Measurements from ENCODE around the gene EMD.
"Not testable (repeated sequence)": the region's sequence is repeated elsewhere in the genome, so short reads cannot be mapped to it uniquely, and the experiment has no call there.

The EMD gene
- long read RNA-seq, donor 1, transcript EMD-202 (6 exons, 1,379 nt), result major isoform, 36 of 59 reads
- long read RNA-seq, donor 1, partial matches to known transcripts, result 16 of 59 reads
- long read RNA-seq, donor 1, other reads (novel, unspliced or antisense), result 0 of 59 reads
- long read RNA-seq, donor 2, transcript EMD-202 (6 exons, 1,379 nt), result major isoform, 17 of 24 reads
- long read RNA-seq, donor 2, partial matches to known transcripts, result 0 of 24 reads
- long read RNA-seq, donor 2, other reads (novel, unspliced or antisense), result 0 of 24 reads
- long read RNA-seq, donor 3, transcript EMD-202 (6 exons, 1,379 nt), result major isoform, 11 of 13 reads
- long read RNA-seq, donor 3, partial matches to known transcripts, result 0 of 13 reads
- long read RNA-seq, donor 3, other reads (novel, unspliced or antisense), result 0 of 13 reads
- long read RNA-seq, donor 4, transcript EMD-202 (6 exons, 1,379 nt), result major isoform, 19 of 22 reads
- long read RNA-seq, donor 4, partial matches to known transcripts, result 0 of 22 reads
- long read RNA-seq, donor 4, other reads (novel, unspliced or antisense), result 0 of 22 reads
- long read RNA-seq, donor 5, transcript EMD-202 (6 exons, 1,379 nt), result major isoform, 30 of 33 reads
- long read RNA-seq, donor 5, partial matches to known transcripts, result 0 of 33 reads
- long read RNA-seq, donor 5, other reads (novel, unspliced or antisense), result 0 of 33 reads
- long read RNA-seq, donor 6, transcript EMD-202 (6 exons, 1,379 nt), result major isoform, 31 of 41 reads
- long read RNA-seq, donor 6, partial matches to known transcripts, result 6 of 41 reads
- long read RNA-seq, donor 6, other reads (novel, unspliced or antisense), result 0 of 41 reads
- long read RNA-seq, donor 7, transcript EMD-209 (3 exons, 765 nt), result minor isoform, 6 of 58 reads
- long read RNA-seq, donor 7, transcript EMD-202 (6 exons, 1,379 nt), result major isoform, 48 of 58 reads
- long read RNA-seq, donor 7, partial matches to known transcripts, result 0 of 58 reads
- long read RNA-seq, donor 7, other reads (novel, unspliced or antisense), result 0 of 58 reads
- long read RNA-seq, donor 8, transcript EMD-202 (6 exons, 1,379 nt), result major isoform, 30 of 33 reads
- long read RNA-seq, donor 8, partial matches to known transcripts, result 0 of 33 reads
- long read RNA-seq, donor 8, other reads (novel, unspliced or antisense), result 0 of 33 reads

- peak; percentile 88 for DNase-seq
Measured at GRCh38 chrX:154378799-154379568, at the start of gene EMD. Gene EMD, plus strand, starts transcription at chrX:154379295. Its CDS starts 190 bp downstream, at chrX:154379485.

GRCh38 chrX:154332561-154332960 lies 46.5 kb upstream of the EMD start:
- no peak for DNase-seq

- no peak for DNase-seq
Measured at GRCh38 chrX:154333116-154333515, 46.0 kb upstream of the EMD start.

- no peak for DNase-seq
Measured at GRCh38 chrX:154333837-154334271, 45.2 kb upstream of the EMD start.

GRCh38 chrX:154334496-154334895 lies 44.6 kb upstream of the EMD start:
- no peak for DNase-seq

GRCh38 chrX:154341399-154342298 lies 37.4 kb upstream of the EMD start:
- DNase-seq, result not testable (repeated sequence)

- not testable (repeated sequence) for DNase-seq
Measured at GRCh38 chrX:154343063-154343462, 36.0 kb upstream of the EMD start.

GRCh38 chrX:154343620-154344019 lies 35.5 kb upstream of the EMD start:
- not testable (repeated sequence) for DNase-seq

- DNase-seq, result no peak
Measured at GRCh38 chrX:154348114-154348531, 31.0 kb upstream of the EMD start.

GRCh38 chrX:154348646-154349358 lies 30.3 kb upstream of the EMD start:
- no peak for DNase-seq

- no peak for DNase-seq
Measured at GRCh38 chrX:154349359-154349935, 29.6 kb upstream of the EMD start.

GRCh38 chrX:154349979-154350378 lies 29.1 kb upstream of the EMD start:
- no peak for DNase-seq

GRCh38 chrX:154350429-154351182 lies 28.5 kb upstream of the EMD start:
- no peak for DNase-seq

- no peak for DNase-seq
Measured at GRCh38 chrX:154351183-154352011, 27.7 kb upstream of the EMD start.

GRCh38 chrX:154352012-154352401 lies 27.1 kb upstream of the EMD start:
- no peak for DNase-seq

GRCh38 chrX:154352466-154352865 lies 26.6 kb upstream of the EMD start:
- no peak for DNase-seq

GRCh38 chrX:154353172-154353843 lies 25.8 kb upstream of the EMD start:
- DNase-seq, result no peak
